ENCODE results near the gene NOC2L.
A peak's percentile ranks its signal among the peaks of the same experiment; 100 is the strongest.

The NOC2L gene

GRCh38 chr1:974293-974640, 15.2 kb upstream of the NOC2L start:
- DNase-seq, result no peak

GRCh38 chr1:973459-974292, 14.6 kb upstream of the NOC2L start:
- no peak for DNase-seq

- no peak for DNase-seq
Measured at GRCh38 chr1:972726-973458, 13.8 kb upstream of the NOC2L start.

- no peak for DNase-seq
Measured at GRCh38 chr1:971751-972506, 12.9 kb upstream of the NOC2L start.

- DNase-seq, result no peak
Measured at GRCh38 chr1:970973-971730, 12.1 kb upstream of the NOC2L start.

GRCh38 chr1:970242-970972, 11.4 kb upstream of the NOC2L start:
- no peak for DNase-seq

- no peak for DNase-seq
Measured at GRCh38 chr1:969260-969855, 10.3 kb upstream of the NOC2L start.

GRCh38 chr1:967466-968343, 8.6 kb upstream of the NOC2L start:
- no peak for DNase-seq

- DNase-seq, result peak in 5 of 6 experiments; percentile 40 to 61 (median 55)
Measured at GRCh38 chr1:966704-967300, 7.7 kb upstream of the NOC2L start.

- DNase-seq, result no peak
Measured at GRCh38 chr1:966135-966703, 7.2 kb upstream of the NOC2L start, which contains the start of gene PLEKHN1. Gene PLEKHN1 (plus strand): TSS chr1:966482. CDS start chr1:966532, 50 bp downstream.

GRCh38 chr1:965526-966134, 6.6 kb upstream of the NOC2L start:
- no peak for DNase-seq

- no peak for DNase-seq
Measured at GRCh38 chr1:964691-965525, 5.9 kb upstream of the NOC2L start.

GRCh38 chr1:963746-964525, 4.9 kb upstream of the NOC2L start:
- no peak for DNase-seq

- no peak for DNase-seq
Measured at GRCh38 chr1:963301-963651, 4.2 kb upstream of the NOC2L start.

- no peak for DNase-seq
Measured at GRCh38 chr1:962381-963300, 3.6 kb upstream of the NOC2L start.

GRCh38 chr1:961132-961669, 2.1 kb upstream of the NOC2L start:
- no peak for DNase-seq

Measured in stimulated activated naive CD4-positive, alpha-beta T cell (primary cell).